Activated CD4-positive, CD25-positive, alpha-beta regulatory T cell (primary cell): ENCODE measurements around the gene KLC1.
"Not testable (repeated sequence)": the region's sequence is repeated elsewhere in the genome, so short reads cannot be mapped to it uniquely, and the experiment has no call there.

ENCODE experiments used
- DNase-seq, 4 experiments: peaks; one replicate each; lab custom pipeline; 2025; lab: John Stamatoyannopoulos, UW

The KLC1 gene

DNA sequence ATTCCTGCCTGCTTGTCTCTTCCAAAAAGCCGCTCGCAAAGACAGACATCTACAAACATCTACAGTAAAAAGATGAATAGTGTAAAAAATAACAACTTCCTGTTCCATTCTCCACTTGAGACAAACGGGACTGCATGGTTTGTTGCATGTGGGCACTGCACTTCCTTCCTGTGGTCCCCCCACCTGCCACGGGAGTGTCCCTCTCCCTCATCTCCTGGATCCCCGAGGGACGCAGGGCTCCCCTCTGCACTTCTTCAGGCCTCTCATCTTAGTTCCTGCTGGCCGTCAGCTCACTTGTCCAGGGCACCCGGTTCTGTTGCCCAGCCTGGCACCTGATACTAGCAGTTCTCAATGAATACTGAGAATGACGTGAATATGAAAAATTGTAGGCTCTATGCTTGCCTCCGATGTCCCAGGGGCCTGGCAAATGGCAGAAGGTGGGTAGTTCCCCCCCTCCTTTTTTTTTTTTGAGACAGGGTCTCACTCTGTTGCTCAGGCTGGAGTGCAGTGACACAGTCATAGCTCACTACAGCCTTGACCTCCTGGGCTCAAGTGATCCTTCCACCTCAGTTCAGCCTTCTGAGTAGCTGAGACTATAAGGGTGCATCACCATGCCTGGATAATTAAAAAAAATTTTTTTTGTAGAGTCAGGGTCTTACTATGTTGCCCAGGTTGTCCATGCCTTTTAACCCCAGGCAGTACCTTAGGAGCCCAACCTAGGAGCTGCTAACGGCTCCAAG lies 3.5 kb upstream of the KLC1 start:
- no peak for DNase-seq

DNA sequence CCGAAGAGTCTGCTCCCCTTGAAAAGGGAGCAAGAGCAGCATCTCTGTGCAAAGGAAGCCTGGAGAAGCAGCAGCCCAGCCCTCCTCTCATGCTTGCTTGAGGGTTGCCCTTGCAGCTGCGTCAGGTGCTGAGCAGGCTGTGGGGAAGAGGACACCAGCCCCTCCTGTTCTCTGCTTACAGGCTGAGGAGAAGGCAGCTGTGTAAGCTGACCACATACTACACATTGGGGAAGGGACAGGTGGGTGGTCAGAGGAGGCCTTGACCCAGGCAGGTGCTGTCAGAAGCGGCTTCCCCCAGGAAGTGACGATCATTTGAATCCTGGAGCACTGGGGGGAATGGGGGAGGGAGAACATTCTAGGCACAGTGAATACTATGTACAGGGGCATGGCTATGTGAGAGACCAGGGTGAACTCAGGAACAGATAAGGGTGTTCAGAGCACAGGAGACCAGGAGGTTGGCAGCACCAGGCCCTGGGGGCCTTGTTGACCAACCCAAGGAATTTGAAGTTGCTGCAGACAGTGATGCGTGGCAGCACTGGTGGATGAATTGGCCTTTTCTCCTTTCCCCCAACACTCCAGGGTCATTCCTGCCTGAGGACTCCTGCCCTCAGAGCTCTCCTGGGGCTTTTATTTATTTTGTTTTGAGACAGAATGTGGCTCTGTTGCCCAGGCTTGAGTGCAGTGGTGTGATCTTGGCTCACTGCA lies 2.7 kb upstream of the KLC1 start:
- no peak for DNase-seq

DNA sequence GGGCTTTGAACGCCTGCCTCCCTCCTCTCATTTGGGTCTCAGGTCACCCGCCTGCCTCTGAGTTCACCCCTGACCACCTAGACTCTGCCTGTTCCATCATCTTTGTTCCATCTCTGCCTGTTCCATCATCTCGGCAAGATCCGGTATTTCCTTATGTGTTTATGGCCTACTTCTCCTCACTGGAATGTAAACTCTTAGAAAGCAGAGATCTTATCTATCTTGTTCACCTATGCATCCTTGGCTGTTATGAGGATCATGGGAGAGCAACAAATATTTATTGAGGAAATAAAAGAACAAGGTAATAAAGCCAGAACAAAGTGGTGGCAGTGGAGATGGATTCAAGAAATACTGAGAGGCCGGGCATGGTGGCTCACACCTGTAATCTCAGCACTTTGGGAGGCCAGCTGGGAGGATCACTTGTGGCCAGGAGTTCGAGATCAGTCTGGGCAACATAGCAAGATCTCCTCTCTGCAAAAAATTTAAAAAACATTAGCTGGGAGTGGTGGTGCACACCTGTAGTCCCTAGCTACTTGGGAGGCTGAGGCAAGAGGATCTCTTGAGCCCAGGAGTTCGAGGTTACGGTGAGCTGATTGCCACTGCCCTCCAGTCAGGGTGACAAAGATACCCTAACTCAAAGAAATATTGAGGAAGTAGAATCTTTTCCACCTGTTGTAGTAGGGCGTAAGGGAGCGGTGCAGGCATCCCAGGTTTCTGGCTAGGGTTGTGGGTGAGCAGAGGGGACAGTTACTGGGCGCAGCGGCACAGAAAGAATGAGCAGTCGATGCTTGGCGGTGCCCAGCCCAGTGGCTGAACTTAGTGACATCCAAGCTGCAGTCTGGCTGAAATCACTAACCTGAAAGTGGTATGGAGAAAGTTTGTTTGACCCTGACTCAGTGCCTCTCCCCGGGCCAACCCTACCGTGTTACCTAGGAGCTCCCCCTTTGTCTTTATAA lies 1.7 kb upstream of the KLC1 start:
- no peak for DNase-seq

DNA sequence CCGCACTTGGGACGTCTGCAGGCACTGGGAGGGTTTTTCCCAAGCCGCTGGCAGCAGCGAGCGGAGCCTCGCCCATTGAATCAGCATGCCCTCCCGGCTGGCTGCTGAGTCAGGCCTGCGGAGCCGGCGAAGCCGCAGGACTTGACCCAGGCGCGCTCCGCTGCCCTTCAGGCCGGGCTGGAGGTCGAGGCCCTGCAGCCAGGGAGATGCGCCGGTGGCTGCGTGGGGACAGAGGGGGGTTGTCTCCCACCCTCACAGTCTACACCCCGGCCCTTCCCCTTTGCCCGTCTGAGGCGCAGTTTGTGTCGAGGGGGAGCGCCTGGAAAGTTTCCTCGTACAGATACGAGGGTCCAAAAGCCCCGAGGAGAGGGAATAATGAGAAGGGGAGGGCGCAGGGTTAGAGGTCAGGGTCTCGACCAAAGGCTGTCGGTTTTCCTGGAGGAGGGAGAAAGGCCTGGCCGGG lies 759 bp upstream of the KLC1 start:
- no peak for DNase-seq

DNA sequence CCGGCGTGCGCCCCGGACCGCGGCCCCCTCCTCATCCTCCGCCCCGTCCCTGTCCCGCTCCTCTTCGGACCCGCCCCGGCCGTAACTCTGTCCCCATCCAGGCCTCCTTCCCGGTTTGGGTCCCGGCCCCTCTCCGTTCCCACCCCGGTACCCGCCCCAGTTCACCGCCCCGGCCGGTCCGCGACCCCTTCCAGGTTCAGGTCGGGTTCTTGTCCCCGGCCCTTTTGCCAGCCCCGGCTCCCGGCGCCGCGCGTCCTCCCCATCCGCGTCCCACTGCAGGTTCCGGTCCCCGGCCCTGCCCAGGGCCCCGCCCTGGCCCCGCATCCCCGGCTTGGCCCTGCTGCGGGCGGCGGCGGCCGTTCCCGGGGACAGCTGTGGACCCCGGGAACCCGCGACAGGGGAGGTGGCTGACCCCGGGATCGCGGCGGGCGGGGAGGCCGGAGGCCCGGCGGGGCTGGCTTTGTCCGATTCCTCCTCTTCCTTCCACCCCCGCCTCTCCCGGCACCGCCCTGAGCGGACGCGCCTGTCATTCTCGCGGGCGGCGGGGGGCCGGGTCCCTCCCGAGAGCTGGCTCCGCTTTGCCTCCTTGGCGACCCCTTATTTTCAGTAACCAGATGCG lies 601 bp downstream of the KLC1 start:
- DNase-seq = peak in 3 of 4 experiments; percentile 21 to 41 (median 31)

DNA sequence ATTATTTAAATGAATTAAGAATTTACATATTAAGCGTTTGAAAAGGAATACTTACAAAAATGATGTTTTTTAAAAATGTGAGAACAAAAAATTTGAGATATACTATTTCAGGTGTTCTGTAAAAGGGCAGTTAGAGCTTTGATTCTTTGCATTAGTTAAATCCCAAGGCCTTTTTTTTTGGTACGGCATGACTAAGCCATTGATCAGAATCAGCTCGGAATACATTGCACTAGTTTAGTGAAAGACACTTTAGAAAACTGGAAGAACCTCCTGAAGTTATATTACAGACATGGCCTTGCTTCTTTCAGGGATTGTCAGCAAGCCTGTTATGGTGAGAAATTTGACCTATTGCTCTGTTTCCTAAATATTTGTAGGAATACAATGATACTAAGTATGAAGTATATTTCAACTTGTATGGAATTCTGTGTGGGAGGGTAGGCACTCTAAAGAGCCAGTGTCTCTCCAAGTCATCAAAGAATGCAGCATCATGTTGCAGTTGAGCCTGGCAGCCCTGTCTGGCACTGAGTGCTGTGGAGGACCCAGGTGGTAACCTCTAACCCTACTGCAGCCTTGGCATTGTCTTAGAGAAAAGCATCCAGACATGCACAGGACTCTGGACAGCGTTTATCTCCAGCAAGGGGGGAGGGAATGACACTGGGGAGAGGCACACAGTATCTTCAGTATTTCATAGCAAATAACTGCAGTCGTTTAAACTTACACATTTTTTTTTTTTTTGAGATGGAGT lies 1.5 kb downstream of the KLC1 start:
- no peak for DNase-seq

DNA sequence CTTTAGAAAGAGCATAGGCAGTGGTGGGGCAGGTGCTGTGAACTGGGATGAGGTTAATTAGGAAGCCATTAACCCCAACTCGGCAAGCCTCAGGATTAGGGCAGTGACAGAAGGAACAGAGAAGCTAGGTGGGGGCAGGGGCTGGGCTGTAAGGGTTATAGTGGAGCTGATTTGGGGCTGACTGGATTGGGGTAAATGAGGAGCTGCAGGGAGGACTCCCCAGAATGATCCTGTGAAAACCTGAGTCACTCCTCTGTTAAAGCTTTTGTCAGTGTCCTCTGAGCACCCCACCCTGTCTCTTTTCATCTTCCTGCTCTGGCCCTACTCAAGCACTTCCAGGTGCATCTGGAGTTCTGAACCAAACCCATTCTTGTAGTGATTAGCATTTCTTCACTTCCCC lies 4.4 kb downstream of the KLC1 start:
- DNase-seq = no peak

DNA sequence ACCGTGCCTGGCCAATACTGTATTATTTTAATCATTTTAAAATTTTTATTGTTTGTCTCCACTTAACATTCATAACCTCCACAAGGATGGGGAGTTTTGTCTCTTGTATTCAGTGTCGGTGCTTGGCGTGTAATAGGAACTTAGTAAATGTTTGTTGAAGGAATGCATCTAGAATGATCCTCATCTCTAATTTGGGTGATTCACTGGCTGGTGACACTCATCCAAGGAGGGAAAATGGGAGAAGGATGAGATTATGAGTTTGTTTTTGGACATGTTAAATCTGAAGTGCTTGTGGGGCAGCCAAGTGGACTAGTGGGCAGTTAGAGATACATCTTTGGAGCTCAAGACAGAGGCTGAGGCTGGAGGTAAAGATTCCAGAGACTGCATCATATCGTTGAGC lies 5.1 kb downstream of the KLC1 start:
- DNase-seq = no peak

DNA sequence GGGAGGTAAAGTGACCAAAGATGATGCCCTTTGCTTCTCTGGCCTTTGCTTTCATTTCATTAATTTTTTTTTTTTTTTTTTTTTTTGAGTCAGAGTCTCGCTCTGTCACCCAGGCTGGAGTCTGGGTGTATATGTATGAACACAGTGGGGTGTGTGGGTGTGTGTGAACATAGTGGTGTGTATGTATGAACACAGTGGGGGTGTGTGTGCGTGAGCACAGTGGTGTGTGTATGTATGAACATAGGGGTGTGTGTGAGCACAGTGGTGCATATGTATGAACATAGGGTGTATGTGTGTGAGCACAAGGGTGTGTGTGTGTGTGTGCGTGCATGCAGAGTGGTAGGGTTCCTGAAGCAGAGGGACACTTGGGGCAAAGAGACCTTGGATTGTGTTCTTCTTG lies 9.6 kb downstream of the KLC1 start:
- no peak for DNase-seq

DNA sequence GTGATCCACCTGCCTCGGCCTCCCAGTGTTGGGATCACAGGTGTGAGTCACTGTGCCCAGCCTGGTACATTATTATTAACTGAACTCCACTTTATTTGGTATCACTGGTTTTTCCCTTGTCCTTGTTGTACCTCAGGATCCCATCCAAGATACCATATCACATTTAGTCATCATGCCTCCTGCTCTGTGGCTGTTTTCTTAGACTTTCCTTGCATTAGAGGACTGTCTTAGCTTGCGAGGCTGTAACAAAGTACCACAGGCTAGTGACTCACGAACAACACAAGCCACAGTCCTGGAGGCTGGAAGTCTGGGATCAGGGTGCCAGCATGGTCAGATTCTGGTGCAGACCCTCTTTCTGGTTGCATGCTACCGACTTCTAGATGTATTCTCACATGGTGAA lies 12.2 kb downstream of the KLC1 start:
- DNase-seq = no peak

DNA sequence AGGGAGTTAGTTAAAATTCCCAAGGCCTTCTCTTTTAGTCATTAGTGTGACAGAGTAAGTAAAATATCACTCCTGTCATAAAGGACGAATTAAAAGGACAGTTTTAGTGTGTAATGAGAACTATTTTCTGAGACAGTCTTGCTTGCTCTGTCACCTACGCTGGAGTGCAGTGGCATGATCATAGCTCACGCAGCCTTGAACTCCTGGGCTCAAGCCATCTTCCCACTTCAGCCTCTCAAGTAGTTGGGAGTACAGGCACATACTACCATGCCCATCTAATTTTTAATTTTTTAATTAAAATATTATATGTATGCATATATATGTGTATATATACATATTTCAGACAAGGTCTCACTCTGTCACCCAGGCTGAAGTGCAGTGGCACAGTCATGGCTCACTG lies 17.2 kb downstream of the KLC1 start:
- DNase-seq = no peak

DNA sequence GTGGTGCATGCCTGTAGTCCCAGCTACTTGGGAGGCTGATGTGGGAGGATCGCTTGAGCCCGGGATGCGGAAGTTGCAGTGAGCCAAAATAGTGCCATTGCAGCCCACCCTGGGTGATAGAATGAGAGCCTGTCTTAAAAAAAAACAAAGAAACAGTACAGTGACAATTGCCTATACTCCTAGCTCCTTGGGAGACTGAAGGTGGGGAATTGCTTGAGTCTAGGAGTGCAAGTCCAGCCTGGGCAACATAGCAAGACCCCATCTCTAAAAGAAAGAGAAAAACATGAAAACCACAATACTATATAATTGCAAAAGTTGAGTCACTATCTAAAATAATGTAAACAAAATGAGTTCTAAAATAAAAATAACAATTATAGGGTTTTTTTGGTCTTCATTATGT lies 20.0 kb downstream of the KLC1 start:
- DNase-seq = no peak

DNA sequence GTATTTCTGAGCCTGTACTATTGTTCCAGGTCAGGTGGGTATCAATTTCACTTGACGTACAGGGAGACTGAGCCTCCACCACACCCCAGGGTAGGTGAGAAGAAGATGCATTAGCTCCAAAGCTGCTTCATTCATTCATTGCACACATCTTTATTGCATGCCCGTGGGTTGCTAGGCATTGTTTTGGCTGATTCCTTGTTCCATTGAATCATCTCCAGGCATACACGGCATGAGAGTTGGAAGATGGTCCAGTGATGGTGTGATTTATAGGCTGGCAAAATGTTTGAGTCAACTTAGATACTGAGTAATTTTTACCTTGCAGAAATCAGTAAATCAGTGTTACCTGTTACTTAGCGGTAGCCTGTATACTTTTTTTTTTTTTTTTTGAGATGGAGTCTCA lies 21.2 kb downstream of the KLC1 start:
- DNase-seq = no peak

DNA sequence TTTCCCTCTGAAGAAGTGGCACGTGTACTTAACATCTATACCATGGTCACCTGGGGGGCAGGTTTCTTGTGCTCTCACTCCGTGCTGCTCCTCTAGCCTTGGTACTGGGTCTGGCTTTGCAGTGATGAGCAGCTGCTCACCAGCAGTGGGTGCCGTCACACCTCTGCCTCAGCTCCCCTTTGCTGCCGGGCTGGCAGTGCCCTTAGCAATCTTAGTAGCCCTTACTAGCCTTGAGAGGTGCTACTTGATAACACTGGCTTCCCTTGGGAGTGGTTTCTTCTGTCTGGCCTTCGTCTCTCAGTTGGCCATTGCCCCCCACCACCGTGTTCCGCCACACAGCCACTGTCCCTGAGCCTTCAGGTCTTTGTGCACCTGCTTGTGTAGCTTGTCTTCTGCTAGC lies 22.6 kb downstream of the KLC1 start:
- no peak for DNase-seq

DNA sequence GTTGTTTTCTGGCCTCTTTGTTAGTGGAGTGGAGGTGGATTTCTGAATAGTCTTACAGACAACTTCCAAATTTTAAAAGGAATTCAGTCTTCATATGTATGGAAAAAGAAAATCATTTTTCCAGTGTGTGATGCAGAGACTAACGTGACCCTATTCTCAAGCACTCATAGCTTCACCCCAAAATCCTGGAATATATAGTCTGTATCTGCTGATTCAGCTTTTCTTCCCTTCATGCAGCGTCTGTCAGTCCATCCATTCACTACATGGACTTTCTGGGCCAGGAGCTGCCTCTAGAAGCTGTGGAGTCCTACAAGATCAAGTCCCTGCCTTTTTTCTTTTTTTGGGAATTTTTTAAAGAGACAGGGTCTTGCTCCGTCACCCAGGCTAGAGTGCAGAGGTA lies 23.8 kb downstream of the KLC1 start:
- DNase-seq = no peak

DNA sequence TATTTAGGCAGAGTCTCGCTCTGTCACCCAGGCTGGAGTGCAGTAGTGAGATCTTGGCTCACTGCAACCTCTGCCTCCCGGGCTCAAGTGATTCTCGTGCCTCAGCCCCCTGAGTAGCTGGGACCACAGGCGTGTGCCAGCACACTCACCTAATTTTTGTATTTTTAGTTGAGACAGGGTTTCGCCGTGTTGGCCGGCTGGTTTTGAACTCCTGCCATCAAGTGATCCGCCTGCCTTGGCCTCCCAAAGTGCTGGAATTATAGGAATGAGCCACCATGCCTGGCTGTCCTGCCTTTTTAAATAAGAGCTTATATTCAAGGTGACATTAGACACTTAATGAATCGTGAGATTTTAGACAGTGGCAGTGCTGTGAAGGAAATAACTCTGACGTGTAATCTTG lies 24.3 kb downstream of the KLC1 start:
- DNase-seq = not testable (repeated sequence)

DNA sequence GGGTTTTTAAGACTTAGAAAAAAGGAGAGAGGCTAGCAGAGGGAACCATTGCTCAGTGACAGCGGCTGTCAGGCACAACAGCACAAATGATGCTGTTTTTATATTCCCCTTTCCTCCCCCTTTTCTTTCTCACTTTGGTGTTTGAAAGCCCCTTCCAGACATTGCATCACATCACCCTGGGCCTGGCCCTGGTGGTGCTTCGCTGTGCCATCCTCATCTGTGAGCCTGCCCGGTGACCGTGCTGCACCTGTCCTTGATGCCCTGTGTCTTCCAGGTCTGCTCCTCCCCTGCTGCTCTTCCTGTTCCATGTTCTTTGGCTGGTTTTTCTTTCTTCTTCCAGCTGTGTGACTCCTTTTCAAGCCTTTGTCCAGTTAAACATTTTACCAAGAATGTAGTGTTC lies 24.8 kb downstream of the KLC1 start:
- no peak for DNase-seq

DNA sequence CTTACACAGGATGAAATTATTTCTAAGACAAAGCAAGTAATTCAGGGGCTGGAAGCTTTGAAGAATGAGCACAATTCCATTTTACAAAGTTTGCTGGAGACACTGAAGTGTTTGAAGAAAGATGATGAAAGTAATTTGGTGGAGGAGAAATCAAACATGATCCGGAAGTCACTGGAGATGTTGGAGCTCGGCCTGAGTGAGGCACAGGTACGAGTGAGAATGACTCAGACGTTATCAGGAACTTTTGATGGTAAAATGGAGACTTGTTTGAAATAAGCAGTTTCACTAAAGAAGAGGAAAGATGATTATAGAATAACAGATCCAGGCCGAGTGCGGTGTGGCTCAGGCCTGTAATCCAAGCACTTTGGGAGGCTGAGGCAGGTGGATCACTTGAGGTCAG lies 25.6 kb downstream of the KLC1 start:
- no peak for DNase-seq

DNA sequence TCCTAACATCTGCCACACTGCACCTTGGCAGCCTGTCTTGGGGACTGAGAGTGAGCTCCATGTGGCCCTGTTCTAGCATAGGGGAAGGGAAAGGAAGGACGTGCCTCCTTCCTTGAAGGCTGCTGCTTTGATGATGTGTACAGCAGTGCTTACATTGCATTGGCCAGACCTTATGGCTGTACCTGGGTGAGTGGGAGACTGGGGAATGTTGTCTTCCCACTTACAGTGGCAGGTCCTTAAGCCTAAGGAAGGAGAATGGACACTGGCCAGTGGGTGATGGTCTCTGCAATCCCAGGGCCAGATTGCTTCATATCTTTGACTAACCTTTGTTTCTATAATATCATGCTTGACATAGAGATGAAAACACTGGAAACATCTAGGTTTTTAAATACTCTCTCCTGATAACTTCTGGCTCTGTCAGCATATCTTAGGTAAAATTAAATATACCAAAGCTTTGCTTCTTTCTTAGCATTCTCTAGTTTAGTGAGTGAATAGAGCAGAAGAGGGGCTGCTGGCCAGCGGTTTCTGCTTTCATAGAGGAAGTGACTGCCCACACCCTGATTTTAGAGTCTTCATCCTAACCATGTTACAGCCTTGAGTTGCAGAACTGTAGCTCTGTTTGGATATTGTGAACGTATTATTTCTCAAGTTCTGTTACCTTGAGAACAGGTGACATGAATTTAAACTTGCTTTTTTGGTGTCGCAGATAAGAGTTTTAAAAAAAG lies 27.2 kb downstream of the KLC1 start:
- DNase-seq = no peak

DNA sequence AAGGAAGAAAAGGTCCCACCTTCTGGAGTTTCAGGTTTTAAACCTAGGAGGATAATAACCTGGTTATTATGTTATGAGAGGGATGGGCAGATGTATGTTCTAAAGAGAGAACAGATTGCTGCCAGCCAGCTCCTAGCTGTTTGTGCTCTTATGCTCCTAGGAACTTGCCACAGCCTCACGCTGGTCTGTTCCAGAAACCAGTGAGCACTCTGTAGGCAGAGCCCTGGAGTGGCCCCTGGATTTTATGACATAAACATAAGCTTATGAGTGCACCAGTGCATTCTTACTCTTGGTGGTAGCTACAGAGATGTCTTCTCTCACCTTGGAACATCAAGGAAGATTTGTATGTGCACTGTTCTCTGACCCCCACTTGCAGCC lies 27.7 kb downstream of the KLC1 start:
- no peak for DNase-seq

DNA sequence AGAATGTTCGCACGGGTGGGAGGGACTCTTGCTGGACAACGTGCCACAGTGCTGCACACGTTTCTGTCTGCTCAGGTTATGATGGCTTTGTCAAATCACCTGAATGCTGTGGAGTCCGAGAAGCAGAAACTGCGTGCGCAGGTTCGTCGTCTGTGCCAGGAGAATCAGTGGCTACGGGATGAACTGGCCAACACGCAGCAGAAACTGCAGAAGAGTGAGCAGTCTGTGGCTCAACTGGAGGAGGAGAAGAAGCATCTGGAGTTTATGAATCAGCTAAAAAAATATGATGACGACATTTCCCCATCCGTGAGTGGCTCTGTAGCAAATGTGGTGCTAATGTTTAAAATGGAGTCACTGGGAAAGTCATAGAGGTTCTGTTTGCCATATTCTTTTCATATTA lies 28.5 kb downstream of the KLC1 start:
- DNase-seq = no peak
